GM12801 (cell line): Measurements from ENCODE around the gene PLK3.

ENCODE experiments used
- CTCF ChIP-seq: IDR thresholded peaks from one replicate; pipeline ENCODE4 v1.5.1; 2011; ENCODE audit warnings: control low read depth; ENCODE audit not compliant: insufficient read length; ENCODE audit errors: extremely low read depth

The PLK3 gene

GRCh38 chr1:44805311-44806024 is 5.3 kb downstream of the PLK3 start:
- TF ChIP-seq CTCF: no peak

GRCh38 chr1:44806025-44806703 is 6.0 kb downstream of the PLK3 start:
- TF ChIP-seq CTCF: no peak

GRCh38 chr1:44806704-44807363 is 6.7 kb downstream of the PLK3 start, which contains the start of gene DYNLT4:
TSS of gene DYNLT4 (minus strand) at chr1:44807351. CDS start at chr1:44806668, 683 bp downstream.
- no peak for TF ChIP-seq CTCF

GRCh38 chr1:44807364-44808062 is 7.3 kb downstream of the PLK3 start:
- TF ChIP-seq CTCF: no peak

- TF ChIP-seq CTCF: no peak
These were observed 8.1 kb downstream of the PLK3 start, which contains the start of gene BTBD19 for GRCh38 chr1:44808063-44808937. TSS of gene BTBD19 (plus strand) at chr1:44808523. CDS start at chr1:44808821, 298 bp downstream.

GRCh38 chr1:44808938-44809917 is 9.1 kb downstream of the PLK3 start:
- TF ChIP-seq CTCF: no peak
